Measurements from ENCODE around the gene TFIP11. TPM values are rescaled to one million over a fixed set of nuclear protein-coding genes. Genes with fewer than 3 reads are reported as not detected.

Gene TFIP11
- total and polyA plus RNA-seq, 2 of the 13 experiments (the other 11 are each of a cell fraction or from before 2014, with no cell fraction given) = 15.4 to 22.8 TPM

DNA sequence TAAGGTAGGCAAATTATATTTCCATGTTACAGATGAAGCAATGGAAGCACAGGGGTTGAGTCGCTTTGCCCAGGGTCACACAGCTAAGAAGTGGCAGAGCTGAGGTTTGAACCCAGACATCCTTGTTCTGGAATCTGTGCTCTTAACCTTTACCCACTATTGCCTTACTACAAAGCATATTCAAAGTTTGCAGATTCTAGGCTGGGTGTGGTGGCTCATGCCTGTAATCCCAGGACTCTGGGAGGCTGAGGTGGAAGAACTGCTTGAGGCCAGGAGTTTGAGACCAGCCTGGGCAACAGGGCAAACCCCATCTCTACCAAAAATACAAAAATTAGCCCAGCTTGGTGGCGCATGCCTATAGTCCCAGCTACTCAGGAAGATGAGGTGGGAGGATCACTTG is 27.8 kb upstream of the TFIP11 start:
- Histone ChIP-seq H3K9me3 (ENCODE audit: low read length) (no peaks in the 10 kb centered on the region), H3K4me1 (ENCODE audit: insufficient read depth, low read length) (peaks cover 5% of the 10 kb centered on the region), H3K36me3 (replicated peaks in 1 of 2; ENCODE audit: control insufficient read depth in 1 of 2, insufficient read depth in 2 of 2, low read length in 2 of 2) (peaks cover 3 to 14% of the 10 kb centered on the region in 2 experiments; a peak in 3 of 5 replicates), H3K79me2 (ENCODE audit: insufficient read depth, low read length) (no peaks in the 10 kb centered on the region), H3K4me3 (replicated peaks in 1 of 3; ENCODE audit: insufficient read depth in 1 of 3, low read depth in 2 of 3, low read length in 3 of 3) (no peak overlapping the region), H3K27me3 (ENCODE audit: control insufficient read depth in 1 of 2, insufficient read depth in 2 of 2, low read length in 2 of 2) (no peaks in the 10 kb centered on the region), H3K9ac (ENCODE audit: insufficient read depth, low read depth, low read length) (no peak overlapping the region), H4K20me1 (ENCODE audit: insufficient read depth, low read length) (no peaks in the 10 kb centered on the region), H3K4me2 (ENCODE audit: low read depth, low read length) (no peak overlapping the region), H2AFZ (ENCODE audit: low read length) (no peak overlapping the region), H3K27ac (ENCODE audit: extremely low read length, insufficient read depth, low read length) (no peak overlapping the region)
- CTCF ChIA-PET (ENCODE audit: low intra/inter-chr PET ratio, low total read pairs) = no interaction called here
- no peak for FAIRE-seq
- no peak for DNase-seq (ENCODE audit: low spot score)
- 100% methylated on average over 2 of the region's 2 CpGs for WGBS (ENCODE audit: low lambda C conversion rate)
- intact Hi-C loops (cut with micrococcal nuclease; ENCODE audit: unreplicated experiment) = no loop called here
- BruUV-seq (replicated peaks) = no TSS peak
- ATAC-seq = no peak
- in situ Hi-C loops (cut with HindIII; ENCODE audit: extremely low pct_ligation_motif_present, low pct_unique_long_range_greater_than_20kb) = no loop called here
- POLR2A ChIA-PET = no interaction called here
- TF ChIP-seq REL (CRISPR knock-in tag; conservative IDR thresholded peaks at IDR 0.05) (no peak), HCFC1 (IDR thresholded peaks at IDR 0.05; ENCODE audit: low read depth, low read length) (no peak), RARA (CRISPR knock-in tag; IDR thresholded peaks at IDR 0.05) (no peak), TOE1 (CRISPR knock-in tag; IDR thresholded peaks at IDR 0.05) (no peak), EED (CRISPR knock-in tag; IDR thresholded peaks at IDR 0.05) (no peak), ZNF207 (IDR thresholded peaks at IDR 0.05; ENCODE audit: borderline replicate concordance) (no peak), TSC22D2 (CRISPR knock-in tag; IDR thresholded peaks at IDR 0.05; ENCODE audit: borderline replicate concordance) (no peak), ZNF367 (CRISPR knock-in tag; IDR thresholded peaks at IDR 0.05; ENCODE audit: borderline replicate concordance) (no peak), KDM3A (CRISPR knock-in tag; IDR thresholded peaks at IDR 0.05; ENCODE audit: low read depth) (no peak), ZZZ3 (CRISPR knock-in tag; IDR thresholded peaks at IDR 0.05; ENCODE audit: borderline replicate concordance) (no peak)
- TF ChIP-seq, protein P1, sequence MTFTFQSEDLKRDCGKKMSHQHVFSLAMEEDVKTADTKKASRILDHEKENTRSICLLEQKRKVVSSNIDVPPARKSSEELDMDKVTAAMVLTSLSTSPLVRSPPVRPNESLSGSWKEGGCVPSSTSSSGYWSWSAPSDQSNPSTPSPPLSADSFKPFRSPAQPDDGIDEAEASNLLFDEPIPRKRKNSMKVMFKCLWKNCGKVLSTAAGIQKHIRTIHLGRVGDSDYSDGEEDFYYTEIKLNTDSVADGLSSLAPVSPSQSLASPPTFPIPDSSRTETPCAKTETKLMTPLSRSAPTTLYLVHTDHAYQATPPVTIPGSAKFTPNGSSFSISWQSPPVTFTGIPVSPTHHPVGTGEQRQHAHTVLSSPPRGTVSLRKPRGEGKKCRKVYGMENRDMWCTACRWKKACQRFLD (CRISPR knock-in tag; IDR thresholded peaks at IDR 0.05; ENCODE audit: borderline replicate concordance) = no peak
- TF ChIP-seq, protein P2, sequence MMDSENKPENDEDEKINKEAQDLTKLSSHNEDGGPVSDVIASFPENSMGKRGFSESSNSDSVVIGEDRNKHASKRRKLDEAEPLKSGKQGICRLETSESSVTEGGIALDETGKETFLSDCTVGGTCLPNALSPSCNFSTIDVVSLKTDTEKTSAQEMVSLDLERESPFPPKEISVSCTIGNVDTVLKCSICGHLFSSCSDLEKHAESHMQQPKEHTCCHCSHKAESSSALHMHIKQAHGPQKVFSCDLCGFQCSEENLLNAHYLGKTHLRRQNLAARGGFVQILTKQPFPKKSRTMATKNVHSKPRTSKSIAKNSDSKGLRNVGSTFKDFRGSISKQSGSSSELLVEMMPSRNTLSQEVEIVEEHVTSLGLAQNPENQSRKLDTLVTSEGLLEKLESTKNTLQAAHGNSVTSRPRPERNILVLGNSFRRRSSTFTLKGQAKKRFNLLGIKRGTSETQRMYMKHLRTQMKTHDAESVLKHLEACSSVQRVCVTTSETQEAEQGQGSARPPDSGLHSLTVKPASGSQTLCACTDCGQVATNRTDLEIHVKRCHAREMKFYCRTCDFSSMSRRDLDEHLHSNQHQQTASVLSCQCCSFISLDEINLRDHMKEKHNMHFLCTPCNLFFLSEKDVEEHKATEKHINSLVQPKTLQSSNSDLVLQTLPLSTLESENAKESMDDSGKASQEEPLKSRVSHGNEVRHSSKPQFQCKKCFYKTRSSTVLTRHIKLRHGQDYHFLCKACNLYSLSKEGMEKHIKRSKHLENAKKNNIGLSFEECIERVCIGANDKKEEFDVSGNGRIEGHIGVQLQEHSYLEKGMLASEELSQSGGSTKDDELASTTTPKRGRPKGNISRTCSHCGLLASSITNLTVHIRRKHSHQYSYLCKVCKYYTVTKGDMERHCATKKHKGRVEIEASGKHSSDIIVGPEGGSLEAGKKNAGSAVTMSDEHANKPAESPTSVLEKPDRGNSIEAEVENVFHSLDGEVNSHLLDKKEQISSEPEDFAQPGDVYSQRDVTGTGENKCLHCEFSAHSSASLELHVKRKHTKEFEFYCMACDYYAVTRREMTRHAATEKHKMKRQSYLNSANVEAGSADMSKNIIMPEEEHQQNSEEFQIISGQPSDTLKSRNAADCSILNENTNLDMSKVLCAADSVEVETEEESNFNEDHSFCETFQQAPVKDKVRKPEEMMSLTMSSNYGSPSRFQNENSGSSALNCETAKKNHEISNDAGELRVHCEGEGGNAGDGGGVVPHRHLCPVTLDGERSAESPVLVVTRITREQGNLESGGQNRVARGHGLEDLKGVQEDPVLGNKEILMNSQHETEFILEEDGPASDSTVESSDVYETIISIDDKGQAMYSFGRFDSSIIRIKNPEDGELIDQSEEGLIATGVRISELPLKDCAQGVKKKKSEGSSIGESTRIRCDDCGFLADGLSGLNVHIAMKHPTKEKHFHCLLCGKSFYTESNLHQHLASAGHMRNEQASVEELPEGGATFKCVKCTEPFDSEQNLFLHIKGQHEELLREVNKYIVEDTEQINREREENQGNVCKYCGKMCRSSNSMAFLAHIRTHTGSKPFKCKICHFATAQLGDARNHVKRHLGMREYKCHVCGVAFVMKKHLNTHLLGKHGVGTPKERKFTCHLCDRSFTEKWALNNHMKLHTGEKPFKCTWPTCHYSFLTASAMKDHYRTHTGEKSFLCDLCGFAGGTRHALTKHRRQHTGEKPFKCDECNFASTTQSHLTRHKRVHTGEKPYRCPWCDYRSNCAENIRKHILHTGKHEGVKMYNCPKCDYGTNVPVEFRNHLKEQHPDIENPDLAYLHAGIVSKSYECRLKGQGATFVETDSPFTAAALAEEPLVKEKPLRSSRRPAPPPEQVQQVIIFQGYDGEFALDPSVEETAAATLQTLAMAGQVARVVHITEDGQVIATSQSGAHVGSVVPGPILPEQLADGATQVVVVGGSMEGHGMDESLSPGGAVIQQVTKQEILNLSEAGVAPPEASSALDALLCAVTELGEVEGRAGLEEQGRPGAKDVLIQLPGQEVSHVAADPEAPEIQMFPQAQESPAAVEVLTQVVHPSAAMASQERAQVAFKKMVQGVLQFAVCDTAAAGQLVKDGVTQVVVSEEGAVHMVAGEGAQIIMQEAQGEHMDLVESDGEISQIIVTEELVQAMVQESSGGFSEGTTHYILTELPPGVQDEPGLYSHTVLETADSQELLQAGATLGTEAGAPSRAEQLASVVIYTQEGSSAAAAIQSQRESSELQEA (CRISPR knock-in tag; IDR thresholded peaks at IDR 0.05; ENCODE audit: not compliant biosample characterization) = no peak
- TF ChIP-seq, protein P3, sequence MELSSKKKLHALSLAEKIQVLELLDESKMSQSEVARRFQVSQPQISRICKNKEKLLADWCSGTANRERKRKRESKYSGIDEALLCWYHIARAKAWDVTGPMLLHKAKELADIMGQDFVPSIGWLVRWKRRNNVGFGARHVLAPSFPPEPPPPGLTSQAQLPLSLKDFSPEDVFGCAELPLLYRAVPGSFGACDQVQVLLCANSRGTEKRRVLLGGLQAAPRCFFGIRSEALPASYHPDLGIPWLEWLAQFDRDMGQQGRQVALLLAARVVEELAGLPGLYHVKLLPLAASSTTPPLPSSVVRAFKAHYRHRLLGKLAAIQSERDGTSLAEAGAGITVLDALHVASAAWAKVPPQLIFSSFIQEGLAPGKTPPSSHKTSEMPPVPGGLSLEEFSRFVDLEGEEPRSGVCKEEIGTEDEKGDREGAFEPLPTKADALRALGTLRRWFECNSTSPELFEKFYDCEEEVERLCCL (CRISPR knock-in tag; IDR thresholded peaks at IDR 0.05; ENCODE audit: borderline replicate concordance) = no peak
- TF ChIP-seq, protein P4, sequence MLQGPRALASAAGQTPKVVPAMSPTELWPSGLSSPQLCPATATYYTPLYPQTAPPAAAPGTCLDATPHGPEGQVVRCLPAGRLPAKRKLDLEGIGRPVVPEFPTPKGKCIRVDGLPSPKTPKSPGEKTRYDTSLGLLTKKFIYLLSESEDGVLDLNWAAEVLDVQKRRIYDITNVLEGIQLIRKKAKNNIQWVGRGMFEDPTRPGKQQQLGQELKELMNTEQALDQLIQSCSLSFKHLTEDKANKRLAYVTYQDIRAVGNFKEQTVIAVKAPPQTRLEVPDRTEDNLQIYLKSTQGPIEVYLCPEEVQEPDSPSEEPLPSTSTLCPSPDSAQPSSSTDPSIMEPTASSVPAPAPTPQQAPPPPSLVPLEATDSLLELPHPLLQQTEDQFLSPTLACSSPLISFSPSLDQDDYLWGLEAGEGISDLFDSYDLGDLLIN (CRISPR knock-in tag; IDR thresholded peaks at IDR 0.05; ENCODE audit: borderline replicate concordance) = no peak

Data from HepG2 (cell line).